Measurements from ENCODE around the gene AKR1C8. TPM values are rescaled to one million over a fixed set of nuclear protein-coding genes. Genes with fewer than 3 reads are reported as not detected.
"Not testable (repeated sequence)": the region's sequence is repeated elsewhere in the genome, so short reads cannot be mapped to it uniquely, and the experiment has no call there.

Gene AKR1C8
- total RNA-seq, 1 donor from 2014 or later = not detected

DNA sequence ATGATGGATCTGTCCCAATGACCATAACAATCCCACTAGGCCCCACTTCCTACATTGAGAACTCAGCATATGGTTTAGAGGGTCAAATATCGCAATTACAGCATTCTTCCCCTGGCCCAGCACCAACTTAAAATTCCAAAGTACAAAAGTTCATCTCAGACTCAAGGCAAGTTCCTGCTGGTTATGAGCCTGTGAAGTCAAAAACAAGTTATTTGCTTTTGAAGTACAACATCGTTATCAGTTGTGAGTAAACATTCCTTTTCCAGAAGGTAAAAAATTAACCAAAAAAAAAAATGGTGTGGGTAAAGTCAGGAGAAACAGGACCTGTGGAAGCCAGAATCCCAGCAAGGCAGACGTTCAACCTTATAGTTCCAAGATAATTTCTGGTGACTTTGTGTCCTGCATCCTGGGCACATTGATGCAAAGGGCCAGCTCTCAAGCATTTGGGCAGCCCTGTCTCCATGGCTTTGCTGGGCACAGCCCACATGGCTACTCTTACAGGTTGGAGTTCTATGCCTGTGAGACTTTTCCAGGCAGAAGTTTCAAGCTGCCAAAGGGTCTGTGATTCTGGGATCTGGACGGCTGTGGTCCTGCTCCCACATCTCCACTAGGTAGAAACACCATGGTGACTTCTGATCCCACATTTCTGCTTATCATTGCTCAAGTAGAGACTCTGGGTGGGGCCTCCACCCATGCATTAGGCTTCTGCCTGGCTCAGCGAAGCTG, 37.5 kb downstream of the AKR1C8 start:
- DNase-seq (ENCODE audit: low spot score in 2 of 2) = no peak
- H3K4me3 ChIP-seq = no peak overlapping the region
- no peaks in the 10 kb centered on the region for H3K27me3 ChIP-seq
- H3K9me3 ChIP-seq = no peaks in the 10 kb centered on the region
- no peaks in the 10 kb centered on the region for H3K36me3 ChIP-seq
- no peak overlapping the region for H3K27ac ChIP-seq
- TF ChIP-seq, protein P1, sequence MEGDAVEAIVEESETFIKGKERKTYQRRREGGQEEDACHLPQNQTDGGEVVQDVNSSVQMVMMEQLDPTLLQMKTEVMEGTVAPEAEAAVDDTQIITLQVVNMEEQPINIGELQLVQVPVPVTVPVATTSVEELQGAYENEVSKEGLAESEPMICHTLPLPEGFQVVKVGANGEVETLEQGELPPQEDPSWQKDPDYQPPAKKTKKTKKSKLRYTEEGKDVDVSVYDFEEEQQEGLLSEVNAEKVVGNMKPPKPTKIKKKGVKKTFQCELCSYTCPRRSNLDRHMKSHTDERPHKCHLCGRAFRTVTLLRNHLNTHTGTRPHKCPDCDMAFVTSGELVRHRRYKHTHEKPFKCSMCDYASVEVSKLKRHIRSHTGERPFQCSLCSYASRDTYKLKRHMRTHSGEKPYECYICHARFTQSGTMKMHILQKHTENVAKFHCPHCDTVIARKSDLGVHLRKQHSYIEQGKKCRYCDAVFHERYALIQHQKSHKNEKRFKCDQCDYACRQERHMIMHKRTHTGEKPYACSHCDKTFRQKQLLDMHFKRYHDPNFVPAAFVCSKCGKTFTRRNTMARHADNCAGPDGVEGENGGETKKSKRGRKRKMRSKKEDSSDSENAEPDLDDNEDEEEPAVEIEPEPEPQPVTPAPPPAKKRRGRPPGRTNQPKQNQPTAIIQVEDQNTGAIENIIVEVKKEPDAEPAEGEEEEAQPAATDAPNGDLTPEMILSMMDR (IDR thresholded peaks at IDR 0.05) = no peak
- intact Hi-C loops (cut with DNase I) = no loop called here
- no peaks in the 10 kb centered on the region for H3K4me1 ChIP-seq

DNA sequence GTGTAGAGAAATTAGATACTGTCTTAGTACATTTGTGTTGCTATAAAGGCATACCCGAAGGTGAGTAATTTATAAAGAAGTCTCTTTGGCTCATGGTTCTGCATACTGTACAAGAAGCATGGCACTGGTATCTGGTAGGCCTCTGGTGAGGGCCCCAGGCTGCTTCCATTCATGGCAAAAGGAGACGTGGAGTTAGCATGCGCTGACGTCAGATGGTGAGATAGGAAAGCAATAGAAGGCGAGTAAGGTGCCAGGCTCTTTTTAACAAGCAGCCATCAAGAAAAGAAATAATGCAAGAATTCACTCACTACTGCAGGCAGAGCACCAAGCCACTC, 38.1 kb downstream of the AKR1C8 start:
- Histone ChIP-seq H3K4me1 (no peaks in the 10 kb centered on the region), H3K27me3 (no peaks in the 10 kb centered on the region), H3K4me3 (no peak overlapping the region), H3K36me3 (no peaks in the 10 kb centered on the region), H3K9me3 (no peaks in the 10 kb centered on the region), H3K27ac (no peak overlapping the region)
- no peak for DNase-seq (ENCODE audit: low spot score in 2 of 2)
- intact Hi-C loops (cut with DNase I) = no loop called here
- TF ChIP-seq, protein P1 (IDR thresholded peaks at IDR 0.05) = no peak

DNA sequence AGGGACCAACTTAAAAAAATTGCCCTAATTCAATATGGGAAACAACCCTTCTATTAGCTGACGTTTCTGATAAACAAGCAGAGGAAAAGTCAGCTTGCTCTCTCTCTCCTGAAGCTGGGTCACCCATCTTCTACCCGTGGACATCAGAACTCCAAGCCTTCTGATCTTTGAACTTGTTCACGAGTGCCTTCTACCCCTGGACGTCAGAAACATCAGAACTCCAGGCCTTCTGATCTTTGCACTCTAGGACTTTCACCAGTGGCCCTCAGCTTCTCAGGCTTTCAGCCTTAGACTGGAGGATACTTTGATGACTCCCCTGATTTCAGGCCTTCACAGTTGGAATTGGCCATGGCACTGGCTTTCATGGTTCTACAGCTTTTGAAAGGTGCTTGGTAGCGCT, 41.8 kb downstream of the AKR1C8 start:
- no peaks in the 10 kb centered on the region for H3K27me3 ChIP-seq
- no peak for DNase-seq (ENCODE audit: low spot score in 2 of 2)
- intact Hi-C loops (cut with DNase I) = no loop called here
- H3K36me3 ChIP-seq = no peaks in the 10 kb centered on the region
- no peak overlapping the region for H3K4me3 ChIP-seq
- no peaks in the 10 kb centered on the region for H3K4me1 ChIP-seq
- no peak overlapping the region for H3K27ac ChIP-seq
- H3K9me3 ChIP-seq = peaks cover 0 to 5% of the 10 kb centered on the region in 2 donors
- TF ChIP-seq, protein P1 (IDR thresholded peaks at IDR 0.05) = no peak

DNA sequence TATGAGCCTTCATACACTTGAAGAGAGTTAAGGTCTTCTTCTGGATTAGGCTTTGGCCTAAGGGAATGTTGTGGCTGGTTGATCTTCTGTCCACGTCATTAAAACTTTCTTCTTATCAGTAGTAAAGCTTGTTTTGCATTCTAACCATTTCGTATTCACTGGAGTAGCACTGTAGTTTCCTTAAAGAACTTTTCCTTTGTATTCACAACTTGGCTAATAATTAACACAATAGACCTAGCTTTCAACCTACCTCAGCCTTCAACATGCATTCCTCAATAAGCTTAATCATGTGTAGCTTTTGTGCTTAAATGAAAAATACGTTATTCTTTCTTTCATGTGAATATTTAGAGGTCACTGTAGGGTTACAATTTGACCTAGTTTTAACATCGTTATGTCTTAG, 42.8 kb downstream of the AKR1C8 start:
- Histone ChIP-seq H3K27ac (no peak overlapping the region), H3K9me3 (peaks cover 5 to 11% of the 10 kb centered on the region in 2 donors), H3K27me3 (no peaks in the 10 kb centered on the region), H3K4me1 (no peaks in the 10 kb centered on the region), H3K4me3 (no peak overlapping the region), H3K36me3 (no peaks in the 10 kb centered on the region)
- no peak for DNase-seq (ENCODE audit: low spot score in 2 of 2)
- TF ChIP-seq, protein P1 (IDR thresholded peaks at IDR 0.05) = no peak
- intact Hi-C loops (cut with DNase I) = no loop called here

DNA sequence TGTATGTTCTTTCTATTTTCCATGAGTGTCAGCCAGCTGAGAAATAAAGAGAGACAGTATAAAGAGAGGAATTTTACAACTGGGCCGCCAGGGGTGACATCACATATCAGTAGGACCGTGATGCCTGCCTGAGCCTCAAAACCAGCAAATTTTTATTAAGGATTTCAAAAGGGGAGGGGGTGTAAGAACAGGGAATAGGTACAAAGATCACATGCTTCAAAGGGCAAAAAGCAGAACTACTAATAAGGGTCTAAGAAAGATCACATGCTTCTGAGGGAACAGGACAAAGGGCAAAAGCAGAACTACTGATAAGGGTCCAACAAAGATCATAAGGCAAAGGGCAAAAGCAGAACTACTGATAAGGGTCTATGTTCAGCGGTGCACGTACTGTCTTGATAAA, 47.3 kb downstream of the AKR1C8 start:
- intact Hi-C loops (cut with DNase I); H3K27ac ChIP-seq; H3K4me3 ChIP-seq; DNase-seq (ENCODE audit: low spot score in 2 of 2); H3K36me3 ChIP-seq; H3K27me3 ChIP-seq; H3K4me1 ChIP-seq: not testable (repeated sequence)
- H3K9me3 ChIP-seq = peaks cover 13 to 25% of the 10 kb centered on the region in 2 donors

DNA sequence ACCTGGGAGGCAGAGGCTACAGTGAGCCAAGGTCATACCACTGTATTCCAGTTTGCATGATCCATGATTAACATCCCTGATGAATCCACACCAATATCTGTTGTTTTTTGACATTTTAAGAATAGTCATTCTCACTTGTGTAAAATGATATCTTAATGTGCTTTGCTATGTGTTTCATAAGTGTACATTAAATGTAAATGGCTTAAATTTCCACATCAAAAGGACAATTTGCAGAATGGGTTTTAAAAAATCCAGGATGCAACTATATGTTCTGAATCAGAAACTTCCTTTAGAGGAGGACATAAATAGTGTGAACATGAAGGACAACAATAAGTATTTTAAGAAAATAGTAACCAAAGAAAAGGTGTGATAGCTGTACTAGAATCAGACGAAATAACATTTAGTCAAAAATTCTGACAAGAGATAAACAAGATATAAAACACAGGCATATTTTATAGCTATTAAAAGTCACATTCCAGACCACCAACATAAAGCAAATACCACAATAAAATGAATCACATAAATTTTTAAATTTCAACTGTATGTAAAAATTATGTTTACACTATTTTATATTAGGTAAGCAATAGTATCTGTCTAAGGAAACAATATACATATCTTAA, 48.4 kb downstream of the AKR1C8 start:
- H3K36me3 ChIP-seq = no peaks in the 10 kb centered on the region
- no peak overlapping the region for H3K4me3 ChIP-seq
- H3K9me3 ChIP-seq = peaks cover 13 to 25% of the 10 kb centered on the region in 2 donors
- intact Hi-C loops (cut with DNase I) = no loop called here
- no peak for DNase-seq (ENCODE audit: low spot score in 2 of 2)
- no peaks in the 10 kb centered on the region for H3K27me3 ChIP-seq
- TF ChIP-seq, protein P1 (IDR thresholded peaks at IDR 0.05) = no peak
- H3K4me1 ChIP-seq = no peaks in the 10 kb centered on the region
- no peak overlapping the region for H3K27ac ChIP-seq

Measured in ascending aorta (tissue), 2 donors.